Activated naive CD4-positive, alpha-beta T cell treated with anti-CD3 and anti-CD28 coated beads for 36 hours (primary cell): Measurements from ENCODE around the gene LRRC2. TPM values are rescaled to one million over a fixed set of nuclear protein-coding genes. Genes with fewer than 3 reads are reported as not detected.
"Not testable (repeated sequence)": the region's sequence is repeated elsewhere in the genome, so short reads cannot be mapped to it uniquely, and the experiment has no call there.

Source experiments
- CTCF ChIA-PET: fragments of 350-600 bp; sonication (Branson Sonifier 250); formaldehyde crosslinking; loops from one replicate; lab custom pipeline; 2021; ENCODE audit warnings: antibody characterized with exemption; lab: Charles Lee
- DNase-seq: peaks from one replicate; pipeline ENCODE4 v3.0.0-alpha.2; 2020
- H3K27ac Mint-ChIP-seq: one replicate; pipeline ENCODE4 v1.8.0; 2021; ENCODE audit warnings: mild to moderate bottlenecking, mixed read lengths
- H3K27me3 Mint-ChIP-seq: one replicate; pipeline ENCODE4 v1.8.0; 2021; ENCODE audit warnings: low read depth, mixed read lengths
- H3K36me3 Mint-ChIP-seq: one replicate; pipeline ENCODE4 v1.8.0; 2021; ENCODE audit warnings: low read depth, mixed read lengths
- H3K4me1 Mint-ChIP-seq: one replicate; pipeline ENCODE4 v1.8.0; 2021; ENCODE audit warnings: low read depth, mixed read lengths
- H3K4me3 Mint-ChIP-seq: one replicate; pipeline ENCODE4 v1.8.0; 2021; ENCODE audit warnings: mild to moderate bottlenecking, moderate library complexity, mixed read lengths
- H3K9me3 Mint-ChIP-seq: one replicate; pipeline ENCODE4 v1.8.0; 2021; ENCODE audit warnings: mixed read lengths
- intact Hi-C: fragments of 100-400 bp; cut with micrococcal nuclease; formaldehyde crosslinking; loops from one replicate; pipeline ENCODE4 v1.15.1; 2023
- total RNA-seq, 2 experiments: library from RNA; stranded (reverse); gene quantifications; one replicate each; pipeline ENCODE4 v1.2.3, GENCODE V29; 2021

The LRRC2 gene
- total RNA-seq, 2 experiments from 2014 or later: not detected

DNA sequence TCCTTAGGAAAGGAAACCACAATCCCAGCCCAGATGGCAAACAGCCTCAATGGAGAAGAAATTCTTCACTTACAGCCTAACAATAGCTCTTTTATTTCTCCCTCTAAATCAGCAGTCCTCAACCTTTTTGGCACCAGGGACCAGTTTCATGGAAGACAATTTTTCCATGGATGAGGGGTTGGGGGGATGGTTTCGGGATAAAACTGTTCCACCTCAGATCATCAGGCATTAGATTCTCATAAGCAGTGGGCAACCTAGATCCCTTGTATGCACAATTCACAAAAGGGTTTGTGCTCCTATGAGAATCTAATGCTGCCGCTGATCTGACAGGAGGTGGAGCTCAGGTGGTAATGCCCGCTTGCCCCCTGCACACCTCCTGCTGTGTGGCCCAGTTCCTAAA is 17.5 kb downstream of the LRRC2 start:
- DNase-seq, H3K36me3 Mint-ChIP-seq, H3K27me3 Mint-ChIP-seq, H3K9me3 Mint-ChIP-seq, intact Hi-C loops, H3K4me3 Mint-ChIP-seq, H3K27ac Mint-ChIP-seq: not testable (repeated sequence)
- CTCF ChIA-PET: interaction anchor here (0.5 to 3.5 kb wide), 5 partner anchors 10 to 81 kb away, joined by 3 to 22 read pairs (median 5); no protein-coding TSS in a partner anchor
- peaks cover 16% of the 10 kb centered on the region for H3K4me1 Mint-ChIP-seq

DNA sequence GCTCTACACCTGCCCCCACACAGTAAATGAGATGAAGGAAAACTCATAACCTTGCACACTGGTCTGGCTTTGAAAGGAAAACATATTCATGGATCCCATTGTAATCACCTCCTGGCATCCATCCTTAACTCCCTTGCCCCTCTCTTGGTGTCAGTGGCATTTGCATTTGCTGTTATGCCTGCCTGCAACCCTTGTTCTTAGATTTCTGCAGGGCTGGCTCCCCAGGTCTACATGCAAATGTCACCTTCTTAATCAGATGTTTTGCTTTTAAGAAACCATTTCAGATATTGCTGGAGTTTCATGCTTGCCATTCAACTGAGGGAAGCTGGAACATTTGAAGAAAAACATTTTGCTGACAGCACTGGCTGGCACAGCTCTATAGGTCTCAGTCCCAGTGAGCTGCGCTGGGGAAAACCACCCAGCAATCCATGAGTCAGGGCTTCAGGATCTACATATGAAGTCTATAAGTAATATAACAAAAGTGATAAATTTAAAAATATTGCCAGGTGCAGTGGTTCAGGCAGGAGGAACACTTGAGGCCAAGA is 19.1 kb downstream of the LRRC2 start:
- Mint-ChIP-seq H3K27me3 (no peaks in the 10 kb centered on the region), H3K27ac (no peak overlapping the region)

DNA sequence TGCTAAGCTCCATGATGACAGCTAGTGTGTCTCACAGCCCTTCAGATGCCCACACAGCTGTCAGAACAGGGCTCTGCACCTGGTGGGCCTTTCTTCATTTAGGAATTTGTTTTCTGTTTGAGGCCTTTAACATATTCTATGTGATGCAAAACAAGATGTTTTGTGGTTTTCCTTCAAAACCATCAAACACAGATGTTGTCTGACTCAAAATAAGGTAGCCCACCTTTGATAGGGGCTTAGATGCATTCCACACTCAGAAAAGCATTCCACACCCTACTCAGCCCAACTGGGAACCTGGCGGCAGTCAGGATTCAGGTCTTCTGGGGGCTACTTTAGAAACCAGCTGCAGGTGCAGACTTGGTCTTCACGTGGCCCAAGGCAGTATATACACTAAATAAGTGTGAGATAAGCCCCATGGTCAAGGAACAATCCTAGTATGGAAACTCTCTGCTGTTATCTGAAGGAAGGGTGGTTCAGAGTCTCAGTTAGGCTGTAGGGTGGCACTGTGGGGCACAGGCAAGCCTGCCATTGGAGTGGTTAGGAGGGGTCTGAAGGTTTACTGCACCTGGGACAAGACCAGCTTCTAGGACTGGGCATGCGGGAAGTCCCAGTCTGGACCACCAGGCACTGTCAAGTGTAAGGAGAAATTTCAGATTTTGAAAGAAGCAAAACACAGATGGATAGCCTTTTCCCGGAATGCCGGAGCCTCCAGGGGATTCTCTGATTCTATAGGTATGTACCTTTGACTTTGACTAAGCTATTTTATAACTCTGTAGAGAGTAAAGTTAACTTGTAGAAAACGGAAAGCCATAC is 20.1 kb downstream of the LRRC2 start:
- CTCF ChIA-PET: interaction anchor here (1.8 kb wide), 1 partner anchor 57 kb away, joined by 6 read pairs; no protein-coding TSS in a partner anchor
- Mint-ChIP-seq H3K27me3 (no peaks in the 10 kb centered on the region), H3K27ac (no peak overlapping the region), H3K9me3 (no peaks in the 10 kb centered on the region), H3K4me1 (peaks cover 24% of the 10 kb centered on the region), H3K36me3 (no peaks in the 10 kb centered on the region), H3K4me3 (no peak overlapping the region)
- no peak for DNase-seq
- intact Hi-C loops: no loop called here

More for the DNA sequence above, 19.1 kb downstream of the LRRC2 start:
- intact Hi-C loops: no loop called here
- Mint-ChIP-seq H3K4me1 (peaks cover 19% of the 10 kb centered on the region), H3K36me3 (no peaks in the 10 kb centered on the region), H3K9me3 (no peaks in the 10 kb centered on the region), H3K4me3 (no peak overlapping the region)
- CTCF ChIA-PET: interaction anchor here (1.8 to 3.5 kb wide), 2 partner anchors 58 kb away, joined by 6 to 22 read pairs; no protein-coding TSS in a partner anchor
- no peak for DNase-seq

DNA sequence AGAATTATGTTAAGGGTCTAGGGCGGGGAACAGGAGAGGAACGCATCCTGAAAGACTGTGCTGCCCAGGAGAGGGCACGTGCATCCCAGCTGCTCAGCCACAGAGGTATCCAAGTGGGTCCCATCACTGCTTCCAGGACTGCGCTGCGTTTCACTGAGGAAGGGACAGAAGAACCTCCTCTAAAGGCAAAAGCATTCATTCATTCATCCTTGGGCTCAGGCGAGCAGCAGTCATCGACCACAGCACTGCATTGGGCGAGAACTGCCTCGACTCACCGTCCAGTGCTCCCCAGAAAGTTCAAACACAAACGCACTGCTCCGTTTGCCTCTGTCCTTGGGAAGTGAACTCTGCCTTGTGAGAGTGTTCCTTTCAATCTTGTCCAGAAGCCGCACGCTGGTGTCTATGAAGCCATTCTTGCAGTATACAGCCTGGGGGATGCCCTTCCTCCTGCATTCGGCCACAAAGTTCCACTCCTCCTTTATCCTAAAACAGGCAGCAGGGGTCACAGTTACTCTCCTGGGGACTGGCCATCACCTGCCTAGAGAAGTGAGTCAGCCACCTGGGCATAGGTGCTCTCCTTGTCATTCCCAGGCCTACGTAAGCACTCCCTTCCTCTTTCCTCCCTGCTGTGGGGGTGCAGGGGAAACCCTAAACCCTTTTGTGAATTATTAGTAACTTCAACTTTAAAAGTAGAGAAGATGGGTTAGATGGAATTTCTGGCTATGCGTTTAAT is 21.2 kb downstream of the LRRC2 start:
- H3K27ac Mint-ChIP-seq: no peak overlapping the region
- H3K27me3 Mint-ChIP-seq: no peaks in the 10 kb centered on the region
- peaks cover 28% of the 10 kb centered on the region for H3K4me1 Mint-ChIP-seq
- H3K36me3 Mint-ChIP-seq: no peaks in the 10 kb centered on the region
- DNase-seq: no peak
- no peak overlapping the region for H3K4me3 Mint-ChIP-seq
- CTCF ChIA-PET: interaction anchor here (1.8 kb wide), 1 partner anchor 56 kb away, joined by 6 read pairs; no protein-coding TSS in a partner anchor
- H3K9me3 Mint-ChIP-seq: no peaks in the 10 kb centered on the region
- intact Hi-C loops: no loop called here

DNA sequence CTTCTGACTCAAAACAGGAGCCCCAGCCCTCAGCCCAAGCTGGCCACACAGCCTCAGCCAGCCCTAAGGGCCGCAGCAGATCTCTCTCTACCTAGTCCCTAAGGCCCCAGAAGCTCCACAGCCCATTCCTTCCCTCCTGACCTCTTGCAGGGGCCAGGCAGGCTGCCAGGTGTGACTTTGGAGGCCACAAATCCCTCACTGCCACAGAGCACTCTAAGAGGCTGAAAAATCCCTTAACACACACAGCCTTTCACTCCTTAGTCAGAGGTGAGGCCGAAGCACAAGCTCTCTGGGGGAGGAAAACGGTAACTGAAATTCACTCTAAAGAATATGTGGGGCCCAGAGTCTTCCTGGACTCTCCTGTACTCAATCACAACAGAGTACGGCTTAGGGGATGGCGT is 23.3 kb downstream of the LRRC2 start:
- H3K27me3 Mint-ChIP-seq: no peaks in the 10 kb centered on the region
- H3K36me3 Mint-ChIP-seq: no peaks in the 10 kb centered on the region
- intact Hi-C loops: no loop called here
- H3K4me3 Mint-ChIP-seq: no peak overlapping the region
- no peaks in the 10 kb centered on the region for H3K9me3 Mint-ChIP-seq
- H3K4me1 Mint-ChIP-seq: peaks cover 43% of the 10 kb centered on the region
- CTCF ChIA-PET: interaction anchor here (0.8 to 2.2 kb wide), 2 partner anchors 10 to 54 kb away, joined by 3 to 13 read pairs; no protein-coding TSS in a partner anchor
- no peak overlapping the region for H3K27ac Mint-ChIP-seq
- no peak for DNase-seq

DNA sequence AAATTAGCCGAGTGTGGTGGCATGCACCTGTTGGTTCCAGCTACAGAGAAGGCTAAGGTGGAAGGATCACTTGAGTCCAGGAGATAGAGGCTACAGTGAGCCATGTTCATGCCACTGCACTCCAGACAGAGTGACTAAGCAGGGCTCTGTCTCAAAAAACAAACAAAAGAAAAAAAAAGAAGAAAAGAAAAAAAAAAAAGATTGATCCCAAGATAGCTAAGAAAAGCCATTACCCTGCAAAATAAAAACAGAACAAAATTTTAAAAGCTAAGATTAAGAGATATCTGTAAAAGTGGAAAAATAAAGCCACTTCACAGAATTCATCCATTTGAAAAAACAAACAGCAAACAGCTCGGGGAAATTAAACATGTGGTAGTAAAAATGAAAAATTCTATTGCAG is 23.8 kb downstream of the LRRC2 start:
- H3K4me1 Mint-ChIP-seq: peaks cover 47% of the 10 kb centered on the region
- CTCF ChIA-PET: interaction anchor here (0.8 to 2.2 kb wide), 2 partner anchors 9 to 53 kb away, joined by 3 to 13 read pairs; no protein-coding TSS in a partner anchor

DNA sequence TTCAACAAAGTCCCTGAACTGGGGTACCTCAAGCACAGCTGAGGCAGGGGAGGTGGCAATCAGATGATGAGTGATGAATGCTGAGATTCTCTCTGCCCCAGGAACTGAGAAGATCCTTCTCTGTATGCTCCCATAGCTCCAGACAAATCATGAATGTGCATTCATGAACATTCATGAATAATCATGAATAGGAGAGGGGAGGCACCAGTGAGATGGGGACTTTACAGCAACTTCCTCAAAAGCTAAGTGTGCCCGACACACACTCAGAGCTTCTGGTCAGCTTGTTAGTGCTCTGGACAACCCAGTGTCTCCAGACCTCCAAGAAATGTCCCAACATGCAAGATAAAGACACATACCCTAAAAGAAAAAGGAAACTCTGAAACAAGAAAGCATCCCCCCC is 24.3 kb downstream of the LRRC2 start:
- Mint-ChIP-seq H3K27ac (no peak overlapping the region), H3K9me3 (no peaks in the 10 kb centered on the region), H3K36me3 (no peaks in the 10 kb centered on the region), H3K27me3 (no peaks in the 10 kb centered on the region), H3K4me3 (no peak overlapping the region), H3K4me1 (peaks cover 51% of the 10 kb centered on the region)
- intact Hi-C loops: no loop called here
- CTCF ChIA-PET: interaction anchor here (2.2 kb wide), 1 partner anchor 53 kb away, joined by 13 read pairs; no protein-coding TSS in a partner anchor
- no peak for DNase-seq

More for the DNA sequence above, 23.8 kb downstream of the LRRC2 start:
- H3K27me3 Mint-ChIP-seq: no peaks in the 10 kb centered on the region
- H3K9me3 Mint-ChIP-seq: no peaks in the 10 kb centered on the region
- no peak overlapping the region for H3K27ac Mint-ChIP-seq
- intact Hi-C loops: no loop called here
- no peaks in the 10 kb centered on the region for H3K36me3 Mint-ChIP-seq
- no peak for DNase-seq
- no peak overlapping the region for H3K4me3 Mint-ChIP-seq

DNA sequence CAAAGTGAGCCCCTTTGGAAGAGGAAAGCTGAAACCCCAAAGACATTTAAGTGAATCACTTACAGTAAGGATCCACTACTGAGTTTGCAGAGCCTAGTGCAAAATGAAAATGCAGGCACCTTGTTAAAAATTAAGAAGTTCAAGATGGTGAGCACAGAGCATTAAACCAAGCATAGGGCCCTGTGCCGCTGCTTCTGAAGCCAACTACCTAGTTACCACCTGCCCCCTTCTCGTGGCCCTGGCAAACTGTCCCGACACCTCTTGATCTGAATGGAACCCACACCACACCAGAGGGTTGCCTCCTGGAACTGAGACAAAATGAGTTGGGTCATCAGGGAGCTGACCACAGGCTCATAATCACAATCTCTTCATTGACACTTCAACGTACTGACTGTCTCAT is 25.6 kb downstream of the LRRC2 start:
- Mint-ChIP-seq H3K9me3 (no peaks in the 10 kb centered on the region), H3K27ac (no peak overlapping the region), H3K4me1 (peaks cover 56% of the 10 kb centered on the region), H3K36me3 (no peaks in the 10 kb centered on the region), H3K4me3 (no peak overlapping the region), H3K27me3 (no peaks in the 10 kb centered on the region)
- no peak for DNase-seq
- intact Hi-C loops: no loop called here
- CTCF ChIA-PET: interaction anchor here (0.7 to 0.8 kb wide), 2 partner anchors 51 to 162 kb away, joined by 3 to 4 read pairs; no protein-coding TSS in a partner anchor

DNA sequence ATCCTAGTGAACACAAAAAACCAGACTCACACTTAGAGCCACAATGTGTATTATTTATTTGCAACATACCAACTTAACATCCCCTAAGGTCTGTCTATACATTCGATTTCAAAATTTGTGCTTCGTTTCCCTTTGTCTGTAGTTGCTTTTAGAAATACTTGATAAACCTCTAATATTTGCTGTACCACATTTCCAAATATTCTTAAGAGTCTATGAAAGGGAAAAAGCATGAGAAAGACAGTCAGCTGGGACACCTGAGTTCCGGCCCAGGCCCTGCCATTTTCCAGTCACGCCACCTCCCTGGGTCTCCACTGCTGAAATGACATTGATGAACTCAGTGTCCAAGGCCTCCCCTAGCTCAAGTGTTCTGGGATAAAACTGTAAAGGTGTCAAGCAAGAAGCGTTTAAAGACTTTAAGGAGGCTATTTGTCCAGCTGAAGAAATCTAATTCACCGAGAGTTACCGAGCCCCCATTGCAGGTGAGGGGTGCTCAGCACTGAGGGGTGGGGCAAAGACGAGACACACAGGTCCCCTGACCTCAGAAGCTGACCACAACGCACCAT is 26.6 kb downstream of the LRRC2 start:
- Mint-ChIP-seq H3K36me3 (no peaks in the 10 kb centered on the region), H3K27me3 (no peaks in the 10 kb centered on the region), H3K4me3 (peak overlapping the region; percentile 54), H3K4me1 (peaks cover 55% of the 10 kb centered on the region), H3K9me3 (no peaks in the 10 kb centered on the region), H3K27ac (peak overlapping the region; percentile 78)
- intact Hi-C loops: loop anchor here (1.0 to 2.0 kb wide), 5 partner anchors 19 to 441 kb away; no protein-coding TSS in a partner anchor
- DNase-seq: no peak
- CTCF ChIA-PET: interaction anchor here (0.8 to 2.3 kb wide), 7 partner anchors 19 to 161 kb away, joined by 3 to 23 read pairs (median 6); no protein-coding TSS in a partner anchor

DNA sequence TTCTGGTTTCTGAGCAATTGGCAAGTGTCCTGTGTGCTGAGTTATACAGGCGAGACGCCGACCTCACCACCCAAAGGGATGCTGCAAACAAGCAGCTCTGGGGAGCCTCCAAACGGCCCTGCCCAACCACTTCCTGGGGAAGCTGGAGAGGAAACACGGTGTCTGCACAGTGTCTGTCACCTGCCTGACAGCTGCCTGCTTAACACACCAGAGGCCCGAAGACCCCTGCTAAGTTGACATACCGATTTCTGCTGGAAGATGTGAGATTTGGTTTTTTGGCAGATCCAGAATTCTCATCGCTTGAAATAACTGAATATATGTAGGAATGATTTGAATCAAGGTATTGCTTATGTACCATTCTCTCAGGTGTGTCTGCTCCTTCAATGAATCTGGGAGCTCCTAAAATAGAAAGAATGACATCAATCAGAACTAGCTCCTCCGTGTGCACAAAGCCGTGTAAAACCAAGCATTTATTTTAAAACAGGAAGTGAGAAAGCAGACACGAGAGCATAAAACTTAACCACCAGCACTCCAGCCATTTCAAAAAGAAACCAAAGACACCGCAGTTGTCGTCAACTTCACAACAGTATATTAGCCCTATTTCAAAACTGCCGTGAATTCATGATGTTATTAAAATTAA is 27.2 kb downstream of the LRRC2 start:
- Mint-ChIP-seq H3K4me3 (peak overlapping the region; percentile 54), H3K9me3 (no peaks in the 10 kb centered on the region), H3K27me3 (no peaks in the 10 kb centered on the region), H3K4me1 (peaks cover 58% of the 10 kb centered on the region), H3K36me3 (no peaks in the 10 kb centered on the region), H3K27ac (peak overlapping the region; percentile 78)
- peak; percentile 90 for DNase-seq
- CTCF ChIA-PET: interaction anchor here (0.6 to 2.3 kb wide), 8 partner anchors 19 to 52 kb away, joined by 3 to 23 read pairs (median 5); no protein-coding TSS in a partner anchor
- intact Hi-C loops: loop anchor here (1.0 to 2.0 kb wide), 5 partner anchors 20 to 440 kb away; no protein-coding TSS in a partner anchor

DNA sequence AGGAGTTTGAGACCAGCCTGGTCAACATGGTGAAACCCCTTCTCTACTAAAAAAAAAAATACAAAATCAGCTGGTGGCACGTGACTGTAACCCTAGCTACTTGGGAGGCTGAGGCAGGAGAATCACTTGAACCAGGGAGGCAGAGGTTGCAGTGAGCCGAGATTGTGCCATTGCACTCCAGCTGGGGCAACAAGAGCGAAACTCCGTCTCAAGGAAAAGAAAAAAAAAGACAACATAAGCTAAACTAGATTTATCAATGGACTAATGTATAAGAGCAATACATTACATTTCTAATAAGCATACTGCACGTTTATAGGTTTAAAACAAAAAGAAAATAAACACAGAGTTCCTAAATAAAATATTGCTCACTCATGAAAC is 27.7 kb downstream of the LRRC2 start:
- Mint-ChIP-seq H3K4me3 (peak overlapping the region; percentile 54), H3K4me1 (peaks cover 58% of the 10 kb centered on the region), H3K27ac (peak overlapping the region; percentile 78)
- not testable (repeated sequence) for H3K27me3 Mint-ChIP-seq, DNase-seq, H3K36me3 Mint-ChIP-seq, H3K9me3 Mint-ChIP-seq
- intact Hi-C loops: loop anchor here (2.0 kb wide), 3 partner anchors 20 to 440 kb away; no protein-coding TSS in a partner anchor
- CTCF ChIA-PET: interaction anchor here (0.6 to 2.3 kb wide), 8 partner anchors 13 to 51 kb away, joined by 3 to 23 read pairs (median 5); no protein-coding TSS in a partner anchor
